Panc1 (cell line): Measurements from ENCODE around the gene NFATC1. TPM values are rescaled to one million over a fixed set of nuclear protein-coding genes. Genes with fewer than 3 reads are reported as not detected.

Experiments
- ATAC-seq: fragments of 200-7000 bp; cut with Tn5 transposase; 2 replicates; pipeline ENCODE4 v1.9.1; 2020; ENCODE audit warnings: mild to moderate bottlenecking, moderate library complexity
- BruUV-seq: library from RNA; stranded (reverse); fragments of 400-500 nt; replicated peaks from 2 replicates; lab custom pipeline; 2021; lab: Mats Ljungman, UMichigan
- CTCF ChIA-PET: fragments of 300-600 bp; sonication (Branson Sonifier 250); formaldehyde crosslinking; loops from one replicate; lab custom pipeline; 2022; ENCODE audit warnings: antibody characterized with exemption; lab: Charles Lee
- POLR2A ChIA-PET: fragments of 300-600 bp; sonication (Branson Sonifier 250); formaldehyde crosslinking; loops from one replicate; lab custom pipeline; 2022; ENCODE audit warnings: antibody characterized with exemption; lab: Charles Lee
- DNase-seq: peaks from one replicate; pipeline ENCODE4 v3.0.0-alpha.2; 2010; ENCODE audit warnings: low read depth, low spot score
- H3K27ac ChIP-seq: 2 replicates; pipeline ENCODE4 v1.5.1; 2011; ENCODE audit warnings: mild to moderate bottlenecking, low read length, inconsistent platforms
- H3K27me3 ChIP-seq: fragments of 200-500 bp; sonication (Bioruptor generic); 2 replicates; pipeline ENCODE4 v1.6.0; 2014; ENCODE audit warnings: low read length, inconsistent platforms; ENCODE audit not compliant: control insufficient read depth, insufficient read depth
- H3K36me3 ChIP-seq: fragments of 200-500 bp; sonication (Bioruptor generic); 2 replicates; pipeline ENCODE4 v1.5.1; 2014; ENCODE audit warnings: inconsistent platforms, mild to moderate bottlenecking, low read length, moderate library complexity; ENCODE audit not compliant: control insufficient read depth, insufficient read depth
- H3K4me1 ChIP-seq: 2 replicates; pipeline ENCODE4 v1.5.1; 2011; ENCODE audit warnings: inconsistent platforms, mild to moderate bottlenecking, low read length, moderate library complexity; ENCODE audit not compliant: control insufficient read depth, insufficient read depth
- H3K4me3 ChIP-seq, 2 experiments: 2 replicates each; pipeline ENCODE4 v1.5.1; 2011 to 2012; ENCODE audit warnings: low read depth in 2 of 2, low read length in 2 of 2, mild to moderate bottlenecking in 2 of 2, inconsistent platforms in 1 of 2, moderate library complexity in 1 of 2
- H3K9me3 ChIP-seq: fragments of 200-500 bp; sonication (Bioruptor generic); 2 replicates; pipeline ENCODE4 v1.5.1; 2014; ENCODE audit warnings: low read depth, mild to moderate bottlenecking, inconsistent platforms, low read length, moderate library complexity; ENCODE audit not compliant: control insufficient read depth, insufficient read depth
- CTCF ChIP-seq: fragments of 450-650 bp; IDR thresholded peaks from 2 replicates; pipeline ENCODE4 v1.5.1; 2017; ENCODE audit warnings: mild to moderate bottlenecking
- POLR2AphosphoS5 ChIP-seq: IDR thresholded peaks from 2 replicates; pipeline ENCODE4 v1.6.1; 2012; ENCODE audit warnings: mild to moderate bottlenecking, low read depth, low read length, moderate library complexity
- REST ChIP-seq, 2 experiments: IDR thresholded peaks; 2 replicates each; pipeline ENCODE4 v1.6.1; 2011 to 2012; ENCODE audit warnings: low read depth in 2 of 2, control low read depth in 1 of 2, low read length in 1 of 2, mild to moderate bottlenecking in 1 of 2, moderate library complexity in 1 of 2; ENCODE audit not compliant: insufficient read depth in 1 of 2
- SIN3A ChIP-seq: IDR thresholded peaks from 2 replicates; pipeline ENCODE4 v1.6.1; 2012; ENCODE audit warnings: low read depth, mild to moderate bottlenecking, low read length, moderate library complexity, borderline replicate concordance; ENCODE audit not compliant: insufficient read depth
- TCF7L2 ChIP-seq: IDR thresholded peaks from 2 replicates; pipeline ENCODE4 v1.6.1; 2011; ENCODE audit warnings: mild to moderate bottlenecking, low read depth, low read length, inconsistent platforms
- in situ Hi-C: cut with HindIII; loops from 2 replicates; pipeline ENCODE4 v1.10.0; 2016; ENCODE audit warnings: low sequenced_read_pairs, low pct_unique_long_range_greater_than_20kb
- intact Hi-C: fragments of 100-400 bp; cut with micrococcal nuclease; formaldehyde crosslinking; loops from one replicate; pipeline ENCODE4 v1.10.0; 2022; ENCODE audit not compliant: unreplicated experiment
- total RNA-seq: library from RNA; stranded (reverse); gene quantifications from one replicate; pipeline ENCODE4 v1.2.1, GENCODE V29; 2021; ENCODE audit not compliant: unreplicated experiment

The NFATC1 gene
- total RNA-seq, 1 experiment from 2014 or later: 30.8 TPM

GRCh38 chr18:79461627-79462026, 65.9 kb downstream of the NFATC1 start:
- no peak overlapping the region for H3K27ac ChIP-seq
- no peaks in the 10 kb centered on the region for H3K36me3 ChIP-seq
- ChIA-PET POLR2A (no interaction called here), CTCF (no interaction called here)
- in situ Hi-C loops: no loop called here
- ATAC-seq: no peak
- no peaks in the 10 kb centered on the region for H3K9me3 ChIP-seq
- DNase-seq: no peak
- no TSS peak for BruUV-seq
- H3K27me3 ChIP-seq: no peaks in the 10 kb centered on the region
- TF ChIP-seq CTCF (no peak), POLR2AphosphoS5 (no peak), TCF7L2 (no peak), SIN3A (no peak), REST (IDR thresholded peaks at IDR 0.05; ENCODE audit: insufficient read depth in 1 of 2, low read depth in 2 of 2, low read length in 1 of 2) (no peak)
- peaks cover 13% of the 10 kb centered on the region for H3K4me1 ChIP-seq
- intact Hi-C loops: no loop called here
- no peak overlapping the region for H3K4me3 ChIP-seq

GRCh38 chr18:79463424-79463960, 67.8 kb downstream of the NFATC1 start:
- Histone ChIP-seq H3K27ac (no peak overlapping the region), H3K4me3 (no peak overlapping the region), H3K36me3 (no peaks in the 10 kb centered on the region), H3K4me1 (peaks cover 6% of the 10 kb centered on the region), H3K27me3 (no peaks in the 10 kb centered on the region), H3K9me3 (no peaks in the 10 kb centered on the region)
- no TSS peak for BruUV-seq
- in situ Hi-C loops (no loop called here), intact Hi-C loops (no loop called here)
- ATAC-seq (no peak), DNase-seq (no peak)
- TF ChIP-seq REST (IDR thresholded peaks at IDR 0.05; ENCODE audit: insufficient read depth in 1 of 2, low read depth in 2 of 2, low read length in 1 of 2): no peak
- POLR2A ChIA-PET: no interaction called here
- CTCF ChIA-PET: no interaction called here
